ENCODE data around the gene CCDC13.

GRCh38 chr3:42771271-42771670, 1.8 kb downstream of the CCDC13 start:
- TF ChIP-seq CTCF (IDR thresholded peaks at IDR 0.05; ENCODE audit: insufficient read depth, low read depth, low read length), result no peak
- TF ChIP-seq EZH2 (IDR thresholded peaks at IDR 0.05; ENCODE audit: insufficient read depth, low read length), result no peak
